A673 (cell line): ENCODE data around the gene COLGALT1.

Experiments used
- CTCF ChIP-seq: fragments of 300-800, 200-600 bp; sonication (generic); conservative IDR thresholded peaks from 2 replicates; pipeline ENCODE4 v1.5.1; 2017; ENCODE audit warnings: low read depth, mild to moderate bottlenecking, antibody characterized with exemption, low read length, moderate library complexity, mixed read lengths
- EZH2 ChIP-seq: fragments of 200-600 bp; sonication (generic); IDR thresholded peaks from 2 replicates; pipeline ENCODE4 v1.6.1; 2017; ENCODE audit warnings: borderline replicate concordance, low read depth, mild to moderate bottlenecking, mixed read lengths, antibody characterized with exemption, low read length; ENCODE audit not compliant: poor library complexity, severe bottlenecking

GRCh38 chr19:17562097-17562496 is 6.6 kb downstream of the COLGALT1 start:
- no peak for TF ChIP-seq CTCF
- no peak for TF ChIP-seq EZH2
